Anterior cingulate cortex (tissue), 58 donors: ENCODE results near the gene ADCY9.
"Not testable (repeated sequence)": the region's sequence is repeated elsewhere in the genome, so short reads cannot be mapped to it uniquely, and the experiment has no call there.

Source experiments
- DNase-seq, 58 donors: peaks; one replicate each; lab custom pipeline; 2025; lab: John Stamatoyannopoulos, UW

ADCY9 gene

DNA sequence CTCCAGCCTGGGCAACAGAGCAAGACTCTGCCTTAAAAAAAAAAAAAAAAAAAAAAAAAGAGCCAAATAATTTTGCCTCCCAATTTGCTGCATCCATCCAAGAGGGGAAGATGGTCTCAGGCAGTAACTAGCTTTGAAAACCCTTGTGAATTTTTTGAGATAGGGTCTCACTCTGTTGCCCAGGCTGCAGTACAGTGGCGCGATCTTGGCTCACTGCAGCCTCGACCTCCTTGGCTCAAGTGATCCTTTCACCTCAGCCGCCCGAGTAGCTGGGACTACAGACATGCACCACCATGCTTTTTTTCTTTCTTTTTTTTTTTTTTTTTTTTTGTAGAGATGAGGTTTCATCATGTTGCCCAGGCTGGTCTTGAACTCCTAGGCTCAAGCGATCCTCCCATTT lies 70.7 kb downstream of the ADCY9 start:
- not testable (repeated sequence) for DNase-seq

DNA sequence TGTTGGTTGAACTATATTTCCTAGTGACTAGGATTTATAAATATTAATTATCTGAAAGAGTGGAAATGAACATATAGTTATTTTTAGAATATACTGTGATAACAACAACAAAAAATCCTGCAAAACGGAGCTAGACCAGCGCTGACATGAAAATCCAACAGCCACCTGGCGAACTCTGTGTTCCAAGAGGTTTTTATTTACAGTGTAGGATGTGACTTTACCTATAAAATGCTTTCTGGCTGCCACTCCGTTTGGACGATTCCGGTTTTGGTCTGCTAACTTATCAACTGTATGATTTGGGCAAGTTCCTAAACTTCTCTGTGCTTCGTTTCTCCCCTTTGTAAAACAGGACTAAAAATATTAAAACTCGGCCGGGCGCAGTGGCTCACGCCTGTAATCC lies 73.7 kb downstream of the ADCY9 start:
- DNase-seq, result no peak

DNA sequence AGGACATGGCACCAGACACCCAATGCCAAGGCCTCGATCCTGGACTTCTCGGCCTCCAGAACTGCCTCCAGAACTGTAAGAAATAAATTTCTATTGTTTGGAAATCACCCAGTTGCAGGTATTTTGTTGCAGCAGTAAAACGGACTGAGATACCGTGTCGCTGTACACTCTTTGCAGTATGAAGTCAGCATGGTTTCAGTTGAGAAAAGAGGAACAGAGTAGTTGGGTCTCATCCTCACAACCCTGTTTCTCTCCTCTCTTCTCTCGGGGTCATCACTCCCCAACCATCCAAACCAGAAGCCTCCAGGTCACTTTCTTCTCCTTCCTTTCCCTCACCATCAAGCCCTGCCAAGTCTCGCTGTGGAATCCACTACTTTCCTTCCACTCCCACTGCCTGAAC lies 77.8 kb downstream of the ADCY9 start:
- no peak for DNase-seq

DNA sequence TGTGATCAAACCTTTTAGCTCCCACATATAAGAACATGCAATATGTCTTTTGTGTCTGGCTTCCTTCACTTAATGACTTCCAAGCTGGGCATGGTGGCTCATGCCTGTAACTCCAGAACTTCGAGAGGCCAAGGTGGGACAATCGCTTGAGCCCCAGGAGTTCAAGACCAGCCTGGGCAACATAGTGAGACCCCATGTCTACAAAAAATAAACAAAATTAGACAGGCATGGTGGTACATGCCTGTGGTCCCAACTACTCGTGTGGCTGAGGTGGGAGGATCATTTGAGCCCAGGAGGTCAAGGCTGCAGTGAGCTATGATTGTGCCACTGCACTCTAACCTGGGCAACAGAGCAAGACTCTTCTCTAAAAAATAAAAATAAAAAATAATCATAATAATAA lies 79.3 kb downstream of the ADCY9 start:
- not testable (repeated sequence) for DNase-seq

DNA sequence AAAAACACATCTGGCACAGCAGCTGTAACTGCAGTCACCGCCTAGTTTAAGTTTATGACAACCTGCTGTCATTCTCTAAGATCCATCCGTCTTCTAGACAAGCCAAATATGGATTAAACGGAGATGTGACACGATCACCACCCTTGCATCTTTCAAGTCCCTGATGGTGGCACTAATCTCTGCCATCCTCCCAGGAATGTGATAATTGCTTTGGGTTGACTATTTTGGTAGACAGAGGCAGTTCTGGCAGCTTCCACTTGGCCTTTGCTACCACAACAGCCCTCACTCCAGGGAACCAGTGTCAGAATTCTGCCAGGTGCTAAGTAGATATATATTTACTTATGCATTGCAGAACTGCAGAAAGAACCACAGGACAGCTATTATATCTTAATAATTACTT lies 81.3 kb downstream of the ADCY9 start:
- DNase-seq, result no peak

DNA sequence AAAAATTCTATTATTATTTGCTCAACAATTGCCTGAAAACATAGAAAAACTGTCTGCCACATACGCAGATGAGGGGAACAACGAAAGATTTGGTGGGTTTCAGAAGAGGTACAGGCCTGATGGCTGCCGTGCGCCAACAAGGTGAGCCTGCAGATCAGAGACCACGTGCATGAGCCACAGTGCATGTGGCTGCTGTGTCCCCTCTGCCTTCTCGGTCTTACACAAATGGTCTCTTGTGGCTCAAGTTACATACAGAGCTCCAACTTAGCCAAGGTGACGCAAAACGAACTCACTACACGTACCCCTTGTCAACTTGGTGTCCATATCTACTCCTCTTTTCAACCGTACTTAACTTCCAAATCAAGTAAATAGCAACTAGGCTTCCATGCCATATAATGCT lies 82.3 kb downstream of the ADCY9 start:
- DNase-seq, result no peak

DNA sequence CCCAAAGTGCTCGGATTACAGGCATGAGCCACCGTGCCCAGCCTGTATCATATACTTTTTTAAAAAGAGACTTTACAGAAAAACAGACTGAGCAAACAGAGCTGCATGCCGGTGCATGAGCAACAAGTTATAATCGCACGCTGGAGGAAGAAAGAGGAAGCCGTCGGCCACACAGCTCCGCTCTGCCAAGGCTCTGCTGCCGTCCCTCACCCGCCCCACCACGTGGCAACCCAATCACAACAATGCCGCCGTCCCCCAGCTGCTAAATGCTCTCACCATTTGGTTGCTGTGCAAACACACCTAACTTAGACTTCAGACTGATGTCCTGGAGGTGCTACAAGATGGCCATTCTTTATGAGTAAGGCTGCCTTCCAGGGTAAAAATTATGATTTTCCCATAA lies 83.5 kb downstream of the ADCY9 start:
- DNase-seq, result peak in 1 of 58 donors; percentile 6

DNA sequence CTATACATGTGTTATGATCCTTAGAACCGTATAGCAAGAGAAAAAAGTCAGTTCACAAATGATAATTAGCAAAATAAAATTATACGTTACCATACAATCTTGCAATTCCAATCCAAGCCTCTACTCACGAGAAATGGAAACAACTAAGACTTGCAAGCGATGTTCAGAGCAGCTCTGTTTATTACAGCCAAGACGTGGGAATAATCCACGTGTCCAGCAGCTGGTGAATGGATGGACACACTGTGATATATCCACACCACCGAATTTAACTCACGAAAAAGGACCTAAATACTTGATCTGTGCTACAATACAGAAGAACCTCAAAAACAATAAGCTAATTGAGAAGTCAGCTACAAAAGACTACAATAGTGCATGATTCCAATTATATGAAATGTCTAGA lies 88.1 kb downstream of the ADCY9 start:
- DNase-seq, result no peak

DNA sequence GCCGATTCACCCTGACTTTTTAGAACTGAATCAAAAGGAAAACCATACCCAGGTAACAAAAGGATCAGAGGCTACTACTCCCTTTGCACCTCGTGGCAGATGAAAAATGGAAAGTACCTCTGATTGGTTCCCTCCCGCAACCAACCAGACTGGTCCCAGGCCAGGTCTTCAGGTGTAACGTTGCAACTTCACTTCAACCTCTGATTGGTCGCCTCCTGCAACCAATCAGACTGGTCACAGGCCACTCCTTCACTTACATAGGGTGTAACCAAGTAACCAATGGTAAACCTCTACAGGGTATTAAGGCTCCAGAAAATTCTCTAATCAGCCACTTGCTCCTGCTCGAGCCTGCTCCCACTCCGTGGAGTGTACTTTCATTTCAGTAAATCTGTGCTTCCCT lies 89.4 kb downstream of the ADCY9 start:
- no peak for DNase-seq

DNA sequence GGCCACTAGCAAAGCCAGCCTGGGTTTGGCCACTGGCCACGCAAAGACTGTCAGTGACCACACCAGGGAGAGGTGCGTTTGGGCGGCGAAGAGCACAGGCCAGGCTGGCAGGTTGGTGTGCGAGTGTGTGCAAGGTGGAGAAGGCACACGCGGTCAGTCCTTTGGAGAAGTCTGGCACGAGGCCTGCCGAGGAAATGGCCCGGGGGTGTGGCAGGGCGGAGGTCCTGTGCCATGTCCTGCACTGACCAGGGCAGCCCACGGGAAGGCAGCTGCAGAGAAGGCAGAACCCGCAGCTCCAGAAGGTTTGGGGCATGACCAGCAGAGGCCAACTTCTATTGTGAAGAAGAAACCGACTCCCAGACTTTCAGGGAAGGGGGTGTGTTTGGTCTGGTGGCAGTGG lies 90.8 kb downstream of the ADCY9 start:
- DNase-seq, result no peak

DNA sequence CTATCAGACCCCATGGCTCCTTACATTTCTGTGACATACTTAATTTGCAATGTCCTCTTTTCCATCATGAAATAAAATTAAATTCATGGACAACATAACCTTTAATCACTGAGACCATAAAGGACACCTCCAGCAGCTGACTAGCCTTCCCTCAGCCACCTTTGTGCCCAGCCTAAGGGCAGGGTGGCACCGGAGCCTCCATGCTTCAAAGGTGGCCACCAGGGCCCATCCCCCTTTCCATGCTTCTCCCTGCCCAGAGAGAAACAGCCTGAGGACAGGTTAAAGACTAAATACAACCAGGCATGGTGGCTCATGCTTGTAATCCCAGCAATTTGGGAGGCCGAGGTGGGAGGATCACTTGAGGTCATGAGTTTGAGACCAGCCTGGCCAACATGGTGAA lies 94.3 kb downstream of the ADCY9 start:
- DNase-seq, result no peak

DNA sequence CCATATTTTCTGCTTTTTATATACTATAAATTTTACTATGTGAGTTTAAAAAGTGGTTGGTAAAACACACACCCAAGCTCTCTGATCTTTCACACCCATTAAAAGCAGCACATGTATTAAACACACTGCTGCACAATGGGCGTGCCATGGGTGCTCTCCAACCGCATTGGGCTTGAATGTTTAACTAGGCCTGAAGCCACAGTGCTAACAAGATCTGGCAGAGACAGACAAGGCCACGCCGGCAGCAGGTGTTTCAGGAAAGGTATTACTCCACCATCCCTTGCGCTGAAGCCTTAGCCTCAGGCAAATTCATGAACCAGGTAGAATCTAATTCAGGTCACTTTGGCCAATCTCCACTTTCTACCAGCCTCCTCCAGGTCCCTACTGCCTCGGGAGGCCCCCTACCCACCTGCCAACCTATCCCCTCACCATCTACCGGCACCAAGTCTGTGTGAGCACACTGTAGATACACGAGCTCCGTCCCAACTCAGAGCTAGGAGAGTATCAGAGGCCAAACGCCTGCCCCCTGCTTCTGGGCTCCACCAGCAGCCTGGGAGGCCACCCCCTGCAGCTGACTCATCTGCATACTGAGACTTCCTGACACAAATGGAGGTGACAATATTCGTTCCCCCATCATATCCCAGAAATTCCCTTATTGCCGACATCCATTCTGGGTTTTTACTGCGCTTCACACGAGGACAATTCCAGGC lies 95.0 kb downstream of the ADCY9 start:
- DNase-seq, result no peak

DNA sequence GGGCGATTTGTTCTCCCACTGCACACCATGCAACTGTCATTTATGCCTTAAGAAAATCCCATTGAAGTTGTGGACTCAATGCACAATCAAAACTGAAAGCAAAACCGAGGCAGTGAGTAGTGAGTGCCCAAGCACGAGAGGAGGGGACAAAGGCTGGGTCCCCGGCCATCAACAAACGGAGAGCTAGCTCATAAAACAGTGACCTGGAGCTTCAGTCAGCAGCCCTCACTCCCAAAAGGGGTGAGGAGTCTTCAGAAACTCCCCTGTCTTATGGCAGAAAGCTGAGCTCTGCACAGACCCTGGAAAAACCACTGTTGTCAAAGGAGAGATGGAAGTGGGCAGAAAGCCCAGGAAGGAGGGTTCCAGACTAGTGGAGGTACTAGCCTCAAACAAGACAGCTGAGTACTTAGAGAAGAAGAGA lies 96.9 kb downstream of the ADCY9 start:
- DNase-seq, result peak in 4 of 58 donors; percentile 2 to 20 (median 7)

DNA sequence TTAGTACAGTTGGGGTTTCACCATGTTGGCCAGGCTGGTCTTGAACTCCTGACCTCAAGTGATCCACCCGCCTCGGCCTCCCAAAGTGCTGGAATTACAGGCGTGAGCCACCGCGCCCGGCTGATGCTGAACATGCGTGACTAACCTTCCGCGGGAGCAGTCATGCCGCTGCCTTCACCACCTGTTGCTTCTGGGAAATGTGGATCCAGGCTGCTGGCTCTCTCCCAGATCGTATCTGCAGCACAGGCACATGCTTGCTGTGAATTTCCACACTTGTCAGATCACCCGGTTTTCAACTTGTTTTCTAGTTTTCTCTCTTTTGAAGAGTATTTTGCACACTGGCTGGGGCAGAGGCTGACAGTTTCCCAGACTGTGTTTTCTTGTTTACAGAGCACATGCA lies 97.9 kb downstream of the ADCY9 start:
- peak in 3 of 58 donors; percentile 2 to 23 (median 8) for DNase-seq

DNA sequence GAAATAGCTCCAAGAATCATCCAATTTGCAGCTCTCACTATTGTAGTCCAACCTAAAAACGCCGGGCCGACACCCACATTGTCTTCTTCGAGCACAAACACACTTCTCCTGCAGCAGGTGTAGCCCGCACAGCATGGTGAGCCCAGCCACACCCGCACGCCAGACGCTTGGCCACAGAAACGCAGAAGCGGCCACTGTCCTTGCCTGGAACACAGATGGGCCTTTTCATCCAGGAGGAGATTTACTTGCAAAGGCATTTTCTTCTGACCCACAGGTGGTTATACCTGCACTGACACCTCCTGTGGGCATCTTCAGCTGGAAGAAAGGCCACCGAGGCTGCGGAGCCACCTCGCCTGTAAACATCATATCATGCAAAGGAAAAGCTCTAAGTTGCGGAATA lies 98.4 kb downstream of the ADCY9 start:
- DNase-seq, result no peak

DNA sequence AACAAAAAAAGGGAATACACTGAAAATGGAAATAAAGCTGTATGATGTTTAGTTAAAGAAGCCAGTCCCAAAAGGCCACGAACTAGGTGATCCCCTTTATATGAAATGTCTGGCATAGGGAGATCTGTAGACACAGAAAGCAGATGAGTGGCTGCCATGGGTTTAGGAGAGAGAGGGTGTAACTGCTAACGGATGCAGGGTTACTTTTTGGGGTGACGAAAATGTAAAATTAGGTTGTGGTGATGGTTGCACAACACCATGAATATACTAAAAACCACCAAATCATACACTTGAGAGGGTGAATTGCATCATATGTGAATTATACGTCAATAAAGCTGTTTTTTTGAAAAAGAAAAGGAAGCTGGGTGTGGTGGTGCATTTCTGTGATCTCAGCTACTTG lies 99.6 kb downstream of the ADCY9 start:
- no peak for DNase-seq

DNA sequence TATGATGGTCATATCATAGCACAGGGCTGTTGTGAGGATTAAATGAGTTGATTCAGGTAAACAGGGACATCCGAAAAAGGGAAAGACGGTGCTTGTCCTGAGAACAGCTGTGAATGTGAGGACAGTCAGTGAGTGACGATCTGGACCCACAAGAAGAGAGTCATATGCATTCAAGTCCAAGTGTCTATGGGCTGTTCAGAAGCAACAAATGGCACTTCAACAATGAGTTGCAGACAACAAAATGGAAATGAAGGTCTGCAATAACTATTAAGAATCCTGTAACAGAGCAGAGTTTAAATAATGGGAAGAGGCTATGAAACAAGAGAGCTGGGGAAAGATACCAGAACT lies 100.3 kb downstream of the ADCY9 start:
- DNase-seq, result no peak

DNA sequence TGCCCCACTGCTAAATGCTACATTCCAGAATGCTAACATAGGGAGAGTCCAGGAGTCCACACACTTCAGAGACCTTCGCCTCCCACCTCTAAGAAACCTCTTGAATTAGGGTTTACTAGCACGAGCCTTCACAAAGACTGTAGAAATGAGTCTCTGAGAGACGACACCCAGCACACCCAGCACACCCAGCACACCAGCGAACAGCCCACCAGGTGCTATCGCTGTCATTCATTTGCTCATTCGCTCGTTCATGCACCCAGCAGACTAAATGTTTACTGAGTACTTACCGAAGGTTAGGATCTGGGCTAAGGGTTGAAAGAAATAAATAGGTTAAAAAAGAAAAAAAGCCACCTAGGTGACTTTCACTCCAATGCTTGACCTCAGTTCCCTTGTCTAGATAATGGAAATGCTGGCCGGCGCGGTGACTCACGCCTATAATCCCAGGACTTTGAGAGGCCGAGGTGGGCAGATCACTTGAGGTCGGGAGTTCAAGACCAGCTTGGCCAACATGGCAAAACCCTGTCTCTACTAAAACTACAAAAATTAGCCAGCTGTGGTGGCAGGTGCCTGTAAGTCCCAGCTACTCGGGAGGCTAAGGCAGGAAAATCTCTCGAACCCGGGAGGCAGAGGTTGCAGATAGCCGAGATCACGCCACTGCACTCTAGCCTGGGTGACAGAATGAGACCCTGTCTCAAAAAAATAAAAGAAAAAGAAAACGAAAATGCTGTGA lies 100.8 kb downstream of the ADCY9 start:
- no peak for DNase-seq

DNA sequence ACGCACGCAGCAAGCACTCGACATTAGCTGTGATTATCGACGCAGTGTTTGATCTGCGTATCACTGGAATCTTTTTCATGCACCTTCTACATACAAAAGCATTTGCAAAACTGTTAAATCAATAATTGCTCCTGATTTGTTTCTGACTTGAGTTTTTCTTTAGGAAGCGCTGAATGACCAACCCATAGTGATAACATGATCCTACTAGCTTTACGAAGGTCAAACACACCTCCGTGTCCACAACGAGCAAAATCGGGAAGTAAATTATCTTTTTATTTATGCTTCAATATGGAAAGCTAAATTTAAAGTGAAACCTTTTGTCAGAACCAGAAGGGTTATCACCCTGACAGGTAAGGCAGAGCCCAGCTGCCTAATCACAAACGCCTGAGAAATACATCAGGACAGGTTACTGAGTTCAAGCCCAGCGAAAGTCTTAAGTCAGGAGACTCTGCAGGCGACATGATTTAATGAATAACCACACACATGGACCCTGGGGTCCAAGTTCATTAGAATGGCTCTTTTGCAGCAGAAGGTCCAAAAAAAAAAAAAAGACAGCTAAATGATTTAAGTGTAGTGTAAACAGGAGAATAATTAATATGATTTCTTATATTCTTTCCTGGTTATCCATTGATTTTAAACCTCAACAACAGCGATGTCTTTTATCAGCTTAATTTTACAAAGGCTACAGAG lies 104.2 kb downstream of the ADCY9 start:
- DNase-seq, result no peak

DNA sequence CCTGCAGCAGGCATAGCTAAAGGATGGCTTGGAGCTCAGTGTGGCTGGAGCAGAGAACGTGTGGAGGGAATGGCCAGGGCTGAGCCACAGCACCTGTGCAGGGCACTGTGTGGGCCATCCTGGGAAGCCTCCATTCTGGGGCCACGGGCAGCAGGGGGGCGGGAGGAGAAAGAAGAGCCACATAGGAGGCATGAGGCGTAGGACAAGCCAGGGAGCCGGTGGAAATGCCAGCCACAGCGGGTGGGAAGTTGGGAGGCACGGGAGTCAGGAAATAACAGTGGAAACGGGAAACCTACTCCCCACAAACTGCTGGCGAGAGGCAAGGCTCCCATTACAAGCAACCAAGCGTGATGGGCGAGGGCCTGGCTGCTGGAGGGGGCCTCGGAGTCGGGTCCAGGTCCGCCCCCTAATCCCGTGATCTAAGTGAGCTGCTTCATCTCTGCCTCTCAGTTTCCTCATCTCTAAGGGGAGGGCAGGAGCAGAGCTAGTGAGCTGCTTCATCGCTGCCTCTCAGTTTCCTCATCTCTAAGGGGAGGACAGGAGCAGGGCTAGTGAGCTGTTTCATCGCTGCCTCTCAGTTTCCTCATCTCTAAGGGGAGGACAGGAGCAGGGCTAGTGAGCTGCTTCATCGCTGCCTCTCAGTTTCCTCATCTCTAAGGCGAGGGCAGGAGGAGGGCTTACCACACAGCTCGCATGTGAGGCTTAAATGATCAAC lies 104.9 kb downstream of the ADCY9 start:
- DNase-seq, result no peak
